Muscle of leg (tissue), 11 donors: Measurements from ENCODE around the gene GTF2F1. TPM values are rescaled to one million over a fixed set of nuclear protein-coding genes. Genes with fewer than 3 reads are reported as not detected.
"Not testable (repeated sequence)": the region's sequence is repeated elsewhere in the genome, so short reads cannot be mapped to it uniquely, and the experiment has no call there.

Source experiments
- DNase-seq: peaks from one replicate; pipeline ENCODE4 v3.0.0; 2013
- H3K27ac ChIP-seq: one replicate; pipeline ENCODE4 v1.5.1; 2013; ENCODE audit warnings: mild to moderate bottlenecking, low read length, control low read depth
- H3K27me3 ChIP-seq: one replicate; pipeline ENCODE4 v1.6.1; 2013; ENCODE audit warnings: low read length; ENCODE audit not compliant: control insufficient read depth, insufficient read depth
- H3K36me3 ChIP-seq: one replicate; pipeline ENCODE4 v1.6.1; 2013; ENCODE audit warnings: low read length; ENCODE audit not compliant: control insufficient read depth, insufficient read depth
- H3K4me1 ChIP-seq: one replicate; pipeline ENCODE4 v1.6.1; 2013; ENCODE audit warnings: low read length; ENCODE audit not compliant: control insufficient read depth, insufficient read depth
- H3K4me3 ChIP-seq: one replicate; pipeline ENCODE4 v1.5.1; 2013; ENCODE audit warnings: low read length, control low read depth
- H3K9me3 ChIP-seq: replicated peaks from 2 replicates; pipeline ENCODE4 v1.6.1; 2013; ENCODE audit warnings: low read depth, low read length; ENCODE audit not compliant: control insufficient read depth
- WGBS: methylation state at CpG from one replicate; pipeline ENCODE4 v1.1.5; 2013; ENCODE audit warnings: missing lambda C conversion rate; ENCODE audit not compliant: insufficient coverage; 5-methylcytosine and 5-hydroxymethylcytosine counted together
- polyA plus RNA-seq, 8 donors: library from polyadenylated mRNA; unstranded; fragments of 120-200 nt; gene quantifications; one replicate each; pipeline versions ENCODE4 v1.2.1 to v1.2.3, GENCODE V29; 2013; ENCODE audit warnings: inconsistent platforms in 1 of 8, low replicate concordance in 1 of 8; ENCODE audit not compliant: insufficient read length in 8 of 8, insufficient read depth in 1 of 8
- total RNA-seq: library from RNA; stranded (reverse); fragments of 120-200 nt; gene quantifications from one replicate; pipeline ENCODE4 v1.2.4, GENCODE V29; 2013

The GTF2F1 gene
- total and polyA plus RNA-seq, 9 donors, result 29.8 to 73.8 (median 66.4) TPM

GRCh38 chr19:6428692-6429418 is 35.9 kb upstream of the GTF2F1 start:
- H3K27ac ChIP-seq, H3K4me3 ChIP-seq, H3K4me1 ChIP-seq, H3K9me3 ChIP-seq, H3K36me3 ChIP-seq, H3K27me3 ChIP-seq, DNase-seq: not testable (repeated sequence)
- WGBS, result 100% methylated on average over 1 of the region's 2 CpGs

DNA sequence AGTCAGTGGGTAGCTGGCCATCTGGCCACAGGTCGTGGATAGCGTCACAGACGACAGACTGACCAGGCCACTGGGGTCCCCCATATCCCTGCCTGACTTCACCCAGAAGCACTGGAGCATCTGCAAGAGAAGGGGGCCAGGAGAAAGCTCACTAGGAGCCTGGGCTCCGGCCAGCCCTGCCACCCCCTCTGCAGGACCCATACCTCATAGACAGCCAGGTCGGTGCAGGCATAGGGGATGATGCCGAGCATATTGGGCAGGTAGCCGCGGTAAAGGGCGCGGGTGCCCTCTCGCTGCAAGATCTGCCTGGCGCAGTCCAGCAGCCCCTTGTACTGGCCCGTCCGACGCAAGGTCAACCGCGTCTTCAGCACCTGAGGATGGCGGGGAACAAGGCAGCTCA is 34.2 kb upstream of the GTF2F1 start:
- Histone ChIP-seq H3K4me3 (no peak overlapping the region), H3K4me1 (peaks cover 25% of the 10 kb centered on the region), H3K9me3 (peaks cover 2% of the 10 kb centered on the region), H3K27me3 (peaks cover 6% of the 10 kb centered on the region), H3K27ac (no peak overlapping the region), H3K36me3 (peaks cover 6% of the 10 kb centered on the region)
- 95% methylated on average over 17 of the region's 18 CpGs for WGBS
- DNase-seq, result no peak

- peaks cover 28% of the 10 kb centered on the region for H3K4me1 ChIP-seq
- peak overlapping the region; percentile 97 for H3K27ac ChIP-seq
- WGBS, result 76% methylated on average over 21 of the region's 21 CpGs
- peaks cover 18% of the 10 kb centered on the region for H3K36me3 ChIP-seq
- H3K4me3 ChIP-seq, result peak overlapping the region; percentile 21
- peaks cover 6% of the 10 kb centered on the region for H3K27me3 ChIP-seq
- peaks cover 2% of the 10 kb centered on the region for H3K9me3 ChIP-seq
- peak; percentile 46 for DNase-seq
Measured at GRCh38 chr19:6425732-6426620, 33.0 kb upstream of the GTF2F1 start.

GRCh38 chr19:6424939-6425731 is 32.2 kb upstream of the GTF2F1 start:
- H3K9me3 ChIP-seq, result peaks cover 2% of the 10 kb centered on the region
- H3K4me3 ChIP-seq, result peak overlapping the region; percentile 21
- peak; percentile 100 for DNase-seq
- H3K27me3 ChIP-seq, result peaks cover 6% of the 10 kb centered on the region
- WGBS, result 4% methylated on average over 34 of the region's 43 CpGs
- peak overlapping the region; percentile 97 for H3K27ac ChIP-seq
- peaks cover 28% of the 10 kb centered on the region for H3K4me1 ChIP-seq
- H3K36me3 ChIP-seq, result peaks cover 26% of the 10 kb centered on the region

GRCh38 chr19:6424195-6424938 is 31.4 kb upstream of the GTF2F1 start, which contains the start of gene KHSRP:
Gene KHSRP (minus strand): TSS chr19:6424811. CDS start chr19:6424701, 110 bp downstream.
- Histone ChIP-seq H3K36me3 (peaks cover 33% of the 10 kb centered on the region), H3K27me3 (no peaks in the 10 kb centered on the region), H3K27ac (peak within 1 kb of the TSS; percentile 97), H3K4me3 (peak within 1 kb of the TSS; percentile 93), H3K9me3 (peaks cover 2% of the 10 kb centered on the region), H3K4me1 (peaks cover 28% of the 10 kb centered on the region)
- DNase-seq, result peak; percentile 44
- WGBS, result under 1% methylated on average over 86 of the region's 114 CpGs

DNA sequence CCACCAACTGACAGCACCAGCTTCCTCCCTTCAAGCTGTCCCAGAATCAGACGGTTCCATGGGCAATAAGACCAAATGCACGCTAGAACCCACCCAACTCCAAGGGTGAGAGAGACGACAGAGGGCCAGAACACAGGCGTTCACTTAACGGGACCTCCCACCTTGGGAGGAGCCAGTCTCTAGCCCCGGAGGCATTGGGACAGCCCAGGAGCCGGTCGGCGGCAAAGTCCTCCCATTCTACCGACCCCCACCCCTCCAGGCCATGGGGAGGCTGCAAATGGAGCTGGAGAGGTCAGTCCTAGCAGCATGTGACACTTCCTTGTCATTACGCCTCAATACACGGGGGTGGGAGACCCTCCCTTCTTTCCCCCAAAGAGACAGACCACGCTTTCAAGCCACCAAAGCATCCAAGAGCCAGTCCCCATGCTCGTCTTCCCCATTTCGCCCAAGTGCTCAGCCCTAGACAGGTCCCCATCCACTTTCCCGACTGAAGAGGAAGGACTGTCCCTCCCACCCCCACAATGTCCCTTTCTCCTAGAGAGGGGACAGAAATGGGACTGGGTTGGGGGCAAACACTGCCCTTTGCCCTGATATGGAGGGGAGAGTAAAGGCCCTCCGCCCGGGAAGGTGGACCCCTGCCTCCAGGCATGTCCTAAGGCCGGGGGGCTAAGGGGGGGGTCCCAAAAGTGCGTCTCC is 30.7 kb upstream of the GTF2F1 start:
- 0% methylated on average over 13 of the region's 20 CpGs for WGBS
- Histone ChIP-seq H3K36me3 (peaks cover 41% of the 10 kb centered on the region), H3K9me3 (peaks cover 2% of the 10 kb centered on the region), H3K4me1 (peaks cover 28% of the 10 kb centered on the region), H3K27ac (peak overlapping the region; percentile 87), H3K4me3 (peak overlapping the region; percentile 93), H3K27me3 (no peaks in the 10 kb centered on the region)
- DNase-seq, result peak; percentile 60

GRCh38 chr19:6421075-6422014 is 28.4 kb upstream of the GTF2F1 start:
- peaks cover 64% of the 10 kb centered on the region for H3K36me3 ChIP-seq
- H3K9me3 ChIP-seq, result peaks cover 2% of the 10 kb centered on the region
- peaks cover 28% of the 10 kb centered on the region for H3K4me1 ChIP-seq
- no peak for DNase-seq
- no peak overlapping the region for H3K4me3 ChIP-seq
- 74% methylated on average over 16 of the region's 20 CpGs for WGBS
- H3K27ac ChIP-seq, result no peak overlapping the region
- no peaks in the 10 kb centered on the region for H3K27me3 ChIP-seq

- Histone ChIP-seq H3K27ac (no peak overlapping the region), H3K4me1 (peaks cover 17% of the 10 kb centered on the region), H3K4me3 (no peak overlapping the region), H3K36me3 (peaks cover 89% of the 10 kb centered on the region), H3K9me3 (no peaks in the 10 kb centered on the region), H3K27me3 (no peaks in the 10 kb centered on the region)
- WGBS, result 88% methylated on average over 18 of the region's 19 CpGs
- no peak for DNase-seq
Measured at GRCh38 chr19:6418562-6418932, 25.6 kb upstream of the GTF2F1 start.
